ENCODE data around the gene FCER1G. TPM values are rescaled to one million over a fixed set of nuclear protein-coding genes. Genes with fewer than 3 reads are reported as not detected.

FCER1G gene
- total and polyA plus RNA-seq, 4 donors = 25.4 to 77.1 (median 39.3) TPM

DNA sequence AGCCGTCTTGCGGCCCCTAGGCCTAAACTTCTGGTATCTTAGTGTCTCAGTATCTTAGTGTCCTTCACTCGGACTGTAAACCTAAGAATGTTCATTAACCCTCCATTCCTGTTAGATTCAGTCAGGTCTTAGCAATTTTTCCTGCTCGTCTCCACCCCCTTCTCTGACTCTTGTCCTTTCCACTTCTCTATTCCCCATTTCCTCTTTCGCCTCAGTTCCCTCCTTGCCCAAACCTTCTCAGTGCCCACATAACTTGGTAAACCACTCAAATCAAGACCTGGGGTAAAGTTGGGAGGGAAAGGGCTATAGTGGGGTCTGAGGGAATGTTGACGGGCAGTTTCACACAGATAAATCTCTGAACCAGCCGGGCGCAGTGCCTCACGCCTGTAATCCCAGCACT, 726 bp upstream of the FCER1G start:
- no peak for DNase-seq (ENCODE audit: low spot score)
- WGBS = 91% methylated on average over 9 of the region's 9 CpGs
- H3K27ac ChIP-seq (ENCODE audit: low read depth in 1 of 2, low read length in 2 of 2) = peak overlapping the region; percentile 9 to 100
- H3K4me3 ChIP-seq (ENCODE audit: low read depth in 1 of 3, low read length in 3 of 3) = no peak overlapping the region
- TF ChIP-seq ZBTB33 (IDR thresholded peaks at IDR 0.05) (no peak), RAD21 (IDR thresholded peaks at IDR 0.05) (no peak), NR2F2 (IDR thresholded peaks at IDR 0.05) (no peak), FOXA1 (IDR thresholded peaks at IDR 0.05) (no peak), EGR1 (IDR thresholded peaks at IDR 0.05; ENCODE audit: low read depth in 2 of 2) (no peak)
- peaks cover 9 to 42% (median 29%) of the 10 kb centered on the region in 4 donors for H3K4me1 ChIP-seq (ENCODE audit: control insufficient read depth in 4 of 4, insufficient read depth in 4 of 4, low read length in 3 of 4)
- no peaks in the 10 kb centered on the region for H3K9me3 ChIP-seq (ENCODE audit: control insufficient read depth in 4 of 4, low read length in 3 of 4)
- peaks cover 11 to 37% (median 36%) of the 10 kb centered on the region in 4 donors for H3K36me3 ChIP-seq (ENCODE audit: control insufficient read depth in 4 of 4, insufficient read depth in 3 of 4, low read depth in 1 of 4, low read length in 3 of 4)
- H3K9ac ChIP-seq (ENCODE audit: low read depth in 1 of 2, low read length in 2 of 2) = no peak overlapping the region
- H3K27me3 ChIP-seq (ENCODE audit: control insufficient read depth in 4 of 4, insufficient read depth in 4 of 4, low read length in 3 of 4) = no peaks in the 10 kb centered on the region

- Histone ChIP-seq H3K9ac (ENCODE audit: low read depth in 1 of 2, low read length in 2 of 2) (peak overlapping the region; percentile 30 to 70), H3K9me3 (ENCODE audit: control insufficient read depth in 4 of 4, low read length in 3 of 4) (no peaks in the 10 kb centered on the region), H3K27me3 (ENCODE audit: control insufficient read depth in 4 of 4, insufficient read depth in 4 of 4, low read length in 3 of 4) (no peaks in the 10 kb centered on the region), H3K27ac (ENCODE audit: low read depth in 1 of 2, low read length in 2 of 2) (peak overlapping the region; percentile 86 to 100), H3K36me3 (ENCODE audit: control insufficient read depth in 4 of 4, insufficient read depth in 3 of 4, low read depth in 1 of 4, low read length in 3 of 4) (peaks cover 10 to 24% (median 21%) of the 10 kb centered on the region in 4 donors), H3K4me1 (ENCODE audit: control insufficient read depth in 4 of 4, insufficient read depth in 4 of 4, low read length in 3 of 4) (peaks cover 9 to 43% (median 22%) of the 10 kb centered on the region in 4 donors), H3K4me3 (ENCODE audit: low read depth in 1 of 3, low read length in 3 of 3) (peak overlapping the region in 2 of 3 donors; percentile 10 to 29)
- DNase-seq (ENCODE audit: low spot score) = no peak
- TF ChIP-seq, protein P1, sequence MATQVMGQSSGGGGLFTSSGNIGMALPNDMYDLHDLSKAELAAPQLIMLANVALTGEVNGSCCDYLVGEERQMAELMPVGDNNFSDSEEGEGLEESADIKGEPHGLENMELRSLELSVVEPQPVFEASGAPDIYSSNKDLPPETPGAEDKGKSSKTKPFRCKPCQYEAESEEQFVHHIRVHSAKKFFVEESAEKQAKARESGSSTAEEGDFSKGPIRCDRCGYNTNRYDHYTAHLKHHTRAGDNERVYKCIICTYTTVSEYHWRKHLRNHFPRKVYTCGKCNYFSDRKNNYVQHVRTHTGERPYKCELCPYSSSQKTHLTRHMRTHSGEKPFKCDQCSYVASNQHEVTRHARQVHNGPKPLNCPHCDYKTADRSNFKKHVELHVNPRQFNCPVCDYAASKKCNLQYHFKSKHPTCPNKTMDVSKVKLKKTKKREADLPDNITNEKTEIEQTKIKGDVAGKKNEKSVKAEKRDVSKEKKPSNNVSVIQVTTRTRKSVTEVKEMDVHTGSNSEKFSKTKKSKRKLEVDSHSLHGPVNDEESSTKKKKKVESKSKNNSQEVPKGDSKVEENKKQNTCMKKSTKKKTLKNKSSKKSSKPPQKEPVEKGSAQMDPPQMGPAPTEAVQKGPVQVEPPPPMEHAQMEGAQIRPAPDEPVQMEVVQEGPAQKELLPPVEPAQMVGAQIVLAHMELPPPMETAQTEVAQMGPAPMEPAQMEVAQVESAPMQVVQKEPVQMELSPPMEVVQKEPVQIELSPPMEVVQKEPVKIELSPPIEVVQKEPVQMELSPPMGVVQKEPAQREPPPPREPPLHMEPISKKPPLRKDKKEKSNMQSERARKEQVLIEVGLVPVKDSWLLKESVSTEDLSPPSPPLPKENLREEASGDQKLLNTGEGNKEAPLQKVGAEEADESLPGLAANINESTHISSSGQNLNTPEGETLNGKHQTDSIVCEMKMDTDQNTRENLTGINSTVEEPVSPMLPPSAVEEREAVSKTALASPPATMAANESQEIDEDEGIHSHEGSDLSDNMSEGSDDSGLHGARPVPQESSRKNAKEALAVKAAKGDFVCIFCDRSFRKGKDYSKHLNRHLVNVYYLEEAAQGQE (IDR thresholded peaks at IDR 0.05) = peak; percentile 16
- TF ChIP-seq SP1 (IDR thresholded peaks at IDR 0.05) (peak; percentile 67), FOXA1 (IDR thresholded peaks at IDR 0.05) (no peak), NR2F2 (IDR thresholded peaks at IDR 0.05) (no peak), FOXA2 (IDR thresholded peaks at IDR 0.05) (no peak), JUND (IDR thresholded peaks at IDR 0.05) (peak in 1 of 2 donors; percentile 49), TAF1 (conservative IDR thresholded peaks at IDR 0.05) (peak; percentile 65), EGR1 (IDR thresholded peaks at IDR 0.05; ENCODE audit: low read depth in 2 of 2) (peak in 1 of 2 donors; percentile 33), CTCF (IDR thresholded peaks at IDR 0.05; ENCODE audit: low read depth, low read length, missing input control) (no peak), HNF4G (IDR thresholded peaks at IDR 0.05) (peak; percentile 18), ZBTB33 (IDR thresholded peaks at IDR 0.05) (peak; percentile 80), HNF4A (conservative IDR thresholded peaks at IDR 0.05) (peak; percentile 48 to 65), GABPA (IDR thresholded peaks at IDR 0.05 in 1 of 2, conservative IDR thresholded peaks at IDR 0.05 in 1 of 2) (peak in 1 of 2 donors; percentile 37), MAX (IDR thresholded peaks at IDR 0.05) (peak; percentile 71), RAD21 (IDR thresholded peaks at IDR 0.05) (peak in 1 of 2 donors; percentile 15), YY1 (IDR thresholded peaks at IDR 0.05) (peak; percentile 95), RXRA (IDR thresholded peaks at IDR 0.05) (peak; percentile 57 to 88)
- TF ChIP-seq, protein P2, sequence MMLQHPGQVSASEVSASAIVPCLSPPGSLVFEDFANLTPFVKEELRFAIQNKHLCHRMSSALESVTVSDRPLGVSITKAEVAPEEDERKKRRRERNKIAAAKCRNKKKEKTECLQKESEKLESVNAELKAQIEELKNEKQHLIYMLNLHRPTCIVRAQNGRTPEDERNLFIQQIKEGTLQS (IDR thresholded peaks at IDR 0.05) = peak; percentile 85
- 20% methylated on average over 7 of the region's 7 CpGs for WGBS
These were observed 2.0 kb downstream of the FCER1G start for GRCh38 chr1:161216945-161217712.
